HuH-7 (cell line): ENCODE results near the gene STK39.

Experiments
- DNase-seq: peaks from one replicate; pipeline ENCODE4 v3.0.0; 2011; ENCODE audit warnings: low spot score

The STK39 gene

DNA sequence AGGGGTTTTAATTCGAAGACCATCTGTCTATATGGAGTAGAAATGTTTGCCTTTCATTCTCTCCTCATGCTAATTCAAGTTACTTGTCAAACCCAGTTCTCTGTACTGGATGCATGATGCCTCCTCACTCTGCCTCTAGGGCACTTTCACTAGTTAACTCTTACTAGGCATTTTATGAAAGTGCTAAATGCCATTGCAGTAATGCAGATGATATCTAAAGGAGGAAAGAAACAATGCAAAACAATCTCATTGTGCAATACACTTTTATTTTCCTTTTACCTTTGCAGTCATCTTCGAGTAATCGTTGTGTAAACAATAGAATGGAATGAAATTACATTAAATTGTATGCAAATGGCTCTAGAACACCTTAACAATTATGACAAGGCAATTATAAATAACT is 293.6 kb downstream of the STK39 start:
- no peak for DNase-seq

DNA sequence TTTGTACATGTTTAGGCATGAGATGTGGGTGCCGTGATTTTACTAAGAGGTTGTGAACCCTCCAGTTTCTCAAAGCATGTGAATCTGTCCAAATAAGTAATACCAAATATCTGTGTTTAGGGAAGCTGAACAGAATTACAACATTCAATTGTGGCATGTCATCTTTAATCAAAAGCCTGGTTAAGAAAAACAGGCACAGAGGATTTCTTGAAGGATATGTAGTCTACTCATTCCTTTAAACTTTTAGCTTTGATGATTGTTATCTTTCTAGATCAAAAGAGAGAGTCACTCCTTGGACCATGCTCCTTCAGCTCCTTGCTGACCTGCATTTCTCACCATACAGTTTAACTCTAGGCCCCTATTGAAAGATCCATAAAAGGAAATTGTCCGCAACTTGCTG is 296.8 kb downstream of the STK39 start:
- DNase-seq, result no peak

DNA sequence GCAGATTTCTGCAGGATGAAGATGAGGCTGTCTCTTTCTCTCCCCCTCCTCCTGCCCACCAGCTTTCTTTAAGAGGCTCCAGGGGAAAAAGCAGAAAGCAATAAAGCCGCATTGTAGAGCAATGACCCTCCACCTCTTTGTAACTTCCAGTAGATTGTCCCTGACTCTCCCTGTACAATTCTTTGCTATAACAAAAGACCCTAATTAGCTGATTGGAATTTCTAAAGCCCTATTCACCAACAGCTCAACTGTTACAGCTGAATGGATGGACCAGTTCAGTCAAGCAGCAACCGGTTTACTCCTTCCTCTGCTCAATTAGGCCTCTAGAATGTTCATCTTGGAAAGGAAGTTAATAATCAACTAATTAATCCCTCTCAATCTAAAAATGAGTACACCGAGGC is 301.0 kb downstream of the STK39 start:
- no peak for DNase-seq

- DNase-seq, result no peak
These were observed 301.6 kb downstream of the STK39 start for GRCh38 chr2:167945660-167946368.

DNA sequence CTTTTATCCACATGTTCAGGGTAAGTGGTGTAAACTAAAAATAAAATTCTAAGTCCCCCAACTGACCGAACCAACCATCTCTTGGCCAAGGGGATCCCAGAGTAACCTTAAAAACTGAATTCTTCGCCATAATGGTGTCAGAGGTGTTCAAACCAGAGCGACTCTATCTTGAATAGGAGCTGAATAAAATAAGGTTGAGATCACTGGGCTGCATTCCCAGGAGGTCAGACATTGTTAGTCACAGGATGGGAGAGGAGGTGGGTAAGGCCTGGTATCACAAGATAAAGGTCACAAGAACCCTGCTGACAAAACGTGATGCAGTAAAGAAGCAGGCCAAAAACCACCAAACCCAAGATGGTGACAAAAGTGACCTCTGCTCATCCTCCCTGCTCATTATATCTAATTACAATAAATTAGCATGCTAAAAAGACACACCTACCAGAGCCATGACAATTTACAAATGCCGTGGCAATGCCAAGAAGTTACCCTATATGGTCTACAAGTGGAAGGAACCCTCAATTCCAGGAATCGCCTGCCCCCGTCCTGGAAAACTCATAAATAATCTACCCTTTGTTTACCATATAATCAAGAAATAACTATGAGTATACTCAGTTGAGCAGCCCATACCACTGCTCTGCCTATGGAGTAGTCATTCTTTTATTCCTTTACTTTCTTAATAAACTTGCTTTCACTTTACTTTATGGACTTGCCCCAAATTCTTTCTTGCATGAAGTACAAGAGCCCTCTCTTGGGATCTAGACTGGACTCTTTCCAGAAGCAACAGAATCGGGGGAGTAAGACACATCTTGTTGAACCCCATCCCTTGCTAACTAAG is 302.4 kb downstream of the STK39 start:
- DNase-seq, result no peak

DNA sequence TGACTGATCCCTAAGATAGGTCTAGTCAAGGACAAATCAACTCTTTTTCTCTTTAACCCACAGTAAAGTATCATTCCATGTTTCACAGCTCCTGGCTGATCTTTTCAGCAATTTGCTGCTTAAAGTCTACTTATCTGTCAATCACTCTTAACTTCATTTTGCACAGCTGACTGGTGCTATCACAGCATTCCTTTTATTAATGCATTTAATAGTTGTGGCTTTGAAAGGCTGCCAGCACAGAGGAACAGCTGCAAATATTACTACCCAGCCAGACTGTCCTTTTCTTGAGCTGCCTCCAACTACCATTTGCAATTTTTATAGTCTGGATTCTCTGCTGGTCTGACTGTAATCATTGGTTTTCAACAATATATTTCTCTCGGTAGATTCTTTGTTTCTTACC is 303.5 kb downstream of the STK39 start:
- no peak for DNase-seq

DNA sequence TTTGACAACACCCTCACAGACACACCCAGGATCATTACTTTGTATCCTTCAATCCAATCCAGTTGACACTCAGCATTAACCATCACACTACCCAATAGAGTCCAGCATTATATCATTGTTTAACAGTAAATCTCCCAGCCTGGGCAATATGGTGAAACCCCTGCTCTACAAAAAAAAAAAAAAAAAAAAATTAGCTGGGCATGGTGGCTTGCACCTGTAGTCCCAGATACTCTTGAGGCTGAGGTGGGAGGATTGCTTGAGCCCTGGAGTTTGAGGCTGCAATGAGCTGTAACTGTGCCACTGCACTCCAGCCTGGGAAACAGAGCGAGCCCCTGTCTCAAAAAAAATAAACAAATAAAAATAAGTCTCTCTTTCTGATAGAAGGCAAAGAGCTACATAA is 304.0 kb downstream of the STK39 start:
- DNase-seq, result no peak

- DNase-seq, result no peak
These were observed 304.9 kb downstream of the STK39 start for GRCh38 chr2:167942366-167943081.

DNA sequence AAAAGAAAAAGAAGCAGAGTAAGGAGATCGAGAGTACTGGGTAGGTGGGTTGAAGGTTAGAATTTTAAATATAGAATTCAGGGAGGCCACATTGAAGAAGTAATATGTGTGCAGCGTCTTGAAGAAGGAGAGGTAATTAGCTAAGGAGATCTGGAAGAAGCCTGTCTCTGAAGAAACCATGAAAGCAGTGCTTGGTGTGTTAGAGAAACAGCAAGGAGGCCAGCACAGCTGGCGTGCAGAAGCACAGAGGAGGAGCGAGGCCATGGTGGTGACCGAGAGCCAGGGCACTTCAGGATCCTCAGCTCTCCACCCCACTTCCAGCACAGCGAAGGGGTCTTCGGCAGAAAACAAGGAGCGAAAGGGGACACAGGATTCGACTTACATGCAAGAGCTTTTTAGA is 305.8 kb downstream of the STK39 start:
- DNase-seq, result no peak

- no peak for DNase-seq
These were observed 306.5 kb downstream of the STK39 start for GRCh38 chr2:167940734-167941507.

- DNase-seq, result no peak
These were observed 307.1 kb downstream of the STK39 start for GRCh38 chr2:167940346-167940725.

- DNase-seq, result no peak
These were observed 307.7 kb downstream of the STK39 start for GRCh38 chr2:167939514-167940345.

DNA sequence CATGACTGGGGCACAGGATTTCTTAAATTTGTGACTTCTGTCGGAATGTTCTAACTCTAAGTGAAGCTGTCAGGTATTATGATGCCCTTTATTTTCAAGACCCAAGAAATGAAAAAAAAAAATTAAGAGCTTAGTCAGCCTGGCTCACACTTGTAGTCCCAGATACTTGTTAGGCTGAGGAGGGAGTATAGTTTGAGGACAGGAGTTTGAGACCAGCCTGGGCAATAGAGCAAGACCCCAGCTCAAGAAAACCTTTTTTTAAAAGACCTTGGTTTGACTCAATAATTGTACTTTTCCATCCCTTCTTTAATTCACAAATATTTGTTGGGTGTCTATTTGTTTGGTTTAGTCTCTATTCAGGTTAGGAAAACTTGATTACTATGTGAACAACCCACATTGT is 310.0 kb downstream of the STK39 start:
- DNase-seq, result no peak

GRCh38 chr2:167935803-167936110 is 311.6 kb downstream of the STK39 start:
- no peak for DNase-seq

DNA sequence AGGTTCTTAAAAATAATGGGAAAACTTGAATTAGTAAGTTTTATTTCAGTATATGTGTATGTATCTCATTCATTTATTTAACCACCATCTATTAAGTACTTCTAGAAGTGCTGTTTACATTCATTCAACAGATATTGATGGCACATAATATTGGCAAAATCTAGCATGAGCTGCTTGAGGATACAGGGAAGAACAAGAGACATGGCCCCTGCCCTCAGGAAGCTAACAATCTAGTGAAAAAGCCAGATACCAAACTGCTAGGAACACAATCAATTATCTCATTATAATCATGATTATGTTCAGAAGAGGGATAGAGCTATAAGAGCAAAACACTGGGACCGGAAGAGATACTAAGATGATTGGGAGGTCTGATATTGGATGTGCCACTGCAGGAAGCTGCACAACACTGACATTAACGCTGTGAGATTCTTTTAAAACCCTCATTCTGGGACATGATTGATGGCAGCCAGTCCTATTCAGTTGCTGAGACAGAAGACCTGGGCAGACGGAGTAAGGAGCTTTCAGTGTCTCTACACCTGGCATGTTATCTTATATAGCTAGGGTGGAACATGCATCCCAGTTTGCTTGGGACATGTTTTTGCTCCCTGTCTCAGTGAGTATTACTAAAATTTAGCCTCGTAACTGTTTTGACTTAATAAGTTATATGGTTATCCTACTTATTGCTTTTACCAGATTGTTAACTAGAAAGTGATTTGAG is 314.1 kb downstream of the STK39 start:
- no peak for DNase-seq

DNA sequence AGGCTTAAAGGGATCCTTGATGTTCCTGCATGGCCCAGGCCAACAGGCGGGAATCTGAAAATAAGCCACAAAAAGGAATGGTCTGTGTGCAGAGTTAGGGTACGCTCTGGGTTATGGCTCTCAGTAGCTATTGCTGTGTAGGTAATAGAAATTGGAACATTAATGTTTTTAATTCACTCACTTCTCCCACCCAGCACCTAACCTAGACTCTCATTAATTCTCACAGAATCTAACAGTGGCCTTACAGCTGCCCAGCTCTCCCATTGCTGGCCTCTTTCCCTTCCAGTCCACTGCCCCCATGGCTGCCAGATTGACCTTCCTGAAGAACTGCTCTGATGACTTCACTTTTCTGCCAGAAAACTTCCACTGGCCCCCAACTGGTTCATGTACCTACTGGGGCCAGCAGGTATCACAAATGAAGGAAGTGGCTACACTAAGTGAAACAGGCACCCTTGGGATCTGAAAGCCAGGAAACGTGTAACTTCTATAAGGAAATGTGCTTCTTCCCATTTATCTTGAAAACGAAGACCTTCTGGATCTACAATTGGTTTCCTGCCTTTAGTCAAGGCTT is 315.2 kb downstream of the STK39 start:
- DNase-seq, result no peak

DNA sequence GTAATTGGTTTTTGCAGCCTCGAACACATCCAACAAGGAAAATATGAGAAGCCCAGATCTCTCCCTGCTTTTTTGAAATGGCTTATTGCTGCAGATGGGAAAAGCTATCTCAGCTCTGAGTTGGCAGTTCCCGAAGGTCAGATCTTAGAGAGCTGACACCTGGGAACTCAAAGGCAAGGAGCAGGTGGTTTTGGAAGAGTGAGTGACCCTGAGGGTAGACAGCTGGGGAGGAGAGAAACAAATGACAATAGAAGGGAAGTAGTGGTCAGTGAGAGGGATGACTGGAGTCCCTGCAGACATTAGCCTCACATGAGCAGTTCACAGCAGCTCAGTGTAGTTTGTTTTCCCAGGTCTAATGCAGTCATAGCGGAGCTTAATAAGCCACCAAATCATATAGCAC is 317.9 kb downstream of the STK39 start:
- DNase-seq, result no peak

- DNase-seq, result no peak
These were observed 319.0 kb downstream of the STK39 start for GRCh38 chr2:167928434-167928833.

DNA sequence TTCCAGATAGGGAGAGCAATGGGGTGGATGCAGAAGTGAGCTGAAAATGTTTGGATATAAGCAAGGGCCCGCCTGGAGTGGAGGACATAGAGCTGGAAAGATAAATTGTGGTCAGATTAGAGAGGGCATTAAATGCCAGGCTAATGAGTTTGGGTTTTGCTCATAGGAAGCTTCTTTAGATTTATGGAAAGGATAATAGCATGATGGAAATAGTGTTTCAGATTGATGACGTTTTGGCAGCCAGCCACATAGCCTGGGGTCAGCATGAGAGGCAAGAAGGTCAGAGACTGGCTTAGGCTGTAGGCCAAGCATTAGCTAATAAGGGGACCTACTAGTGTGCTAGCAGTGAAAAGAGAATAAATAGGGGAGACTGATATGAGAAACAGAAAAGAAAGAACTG is 321.6 kb downstream of the STK39 start:
- no peak for DNase-seq

GRCh38 chr2:167924556-167924955 is 322.8 kb downstream of the STK39 start:
- DNase-seq, result no peak

- no peak for DNase-seq
These were observed 330.6 kb downstream of the STK39 start for GRCh38 chr2:167916756-167917155.
